Measurements from ENCODE around the gene PARD3B.

Gene PARD3B

GRCh38 chr2:205555566-205556230 is 1010.4 kb downstream of the PARD3B start:
- peak; percentile 10 for DNase-seq (ENCODE audit: low read depth, low spot score)

GRCh38 chr2:205556357-205556756 is 1011.1 kb downstream of the PARD3B start:
- DNase-seq (ENCODE audit: low read depth, low spot score), result no peak

GRCh38 chr2:205556841-205557539 is 1011.7 kb downstream of the PARD3B start:
- DNase-seq (ENCODE audit: low read depth, low spot score), result peak; percentile 66

GRCh38 chr2:205557873-205558272 is 1012.6 kb downstream of the PARD3B start:
- DNase-seq (ENCODE audit: low read depth, low spot score), result no peak

GRCh38 chr2:205561441-205561840 is 1016.2 kb downstream of the PARD3B start:
- no peak for DNase-seq (ENCODE audit: low read depth, low spot score)

- DNase-seq (ENCODE audit: low read depth, low spot score), result peak; percentile 47
These were observed 1018.4 kb downstream of the PARD3B start for GRCh38 chr2:205563646-205564045.

GRCh38 chr2:205564346-205565141 is 1019.3 kb downstream of the PARD3B start:
- DNase-seq (ENCODE audit: low read depth, low spot score), result peak; percentile 14

GRCh38 chr2:205565142-205565522 is 1019.9 kb downstream of the PARD3B start:
- DNase-seq (ENCODE audit: low read depth, low spot score), result no peak

GRCh38 chr2:205566606-205567168 is 1021.4 kb downstream of the PARD3B start:
- no peak for DNase-seq (ENCODE audit: low read depth, low spot score)

- DNase-seq (ENCODE audit: low read depth, low spot score), result no peak
These were observed 1023.3 kb downstream of the PARD3B start for GRCh38 chr2:205568620-205569019.

- no peak for DNase-seq (ENCODE audit: low read depth, low spot score)
These were observed 1025.4 kb downstream of the PARD3B start for GRCh38 chr2:205570648-205571047.

GRCh38 chr2:205571360-205571959 is 1026.2 kb downstream of the PARD3B start:
- no peak for DNase-seq (ENCODE audit: low read depth, low spot score)

GRCh38 chr2:205574001-205574400 is 1028.7 kb downstream of the PARD3B start:
- no peak for DNase-seq (ENCODE audit: low read depth, low spot score)

- no peak for DNase-seq (ENCODE audit: low read depth, low spot score)
These were observed 1034.1 kb downstream of the PARD3B start for GRCh38 chr2:205579335-205579734.

GRCh38 chr2:205580212-205580987 is 1035.1 kb downstream of the PARD3B start:
- DNase-seq (ENCODE audit: low read depth, low spot score), result no peak

GRCh38 chr2:205582366-205582765 is 1037.1 kb downstream of the PARD3B start:
- no peak for DNase-seq (ENCODE audit: low read depth, low spot score)

GRCh38 chr2:205585449-205586383 is 1040.4 kb downstream of the PARD3B start:
- DNase-seq (ENCODE audit: low read depth, low spot score), result peak; percentile 23

- no peak for DNase-seq (ENCODE audit: low read depth, low spot score)
These were observed 1041.4 kb downstream of the PARD3B start for GRCh38 chr2:205586626-205587025.

- no peak for DNase-seq (ENCODE audit: low read depth, low spot score)
These were observed 1044.2 kb downstream of the PARD3B start for GRCh38 chr2:205589479-205589878.

- DNase-seq (ENCODE audit: low read depth, low spot score), result no peak
These were observed 1045.5 kb downstream of the PARD3B start for GRCh38 chr2:205590759-205591158.

Measured in ELF-1 (cell line).